HL-60 (cell line): Measurements from ENCODE around the gene CRYGS.
"Not testable (repeated sequence)": the region's sequence is repeated elsewhere in the genome, so short reads cannot be mapped to it uniquely, and the experiment has no call there.

Experiments
- GABPA ChIP-seq: IDR thresholded peaks from 2 replicates; pipeline ENCODE4 v1.6.1; 2012; ENCODE audit warnings: low read depth
- TF ChIP-seq, protein P1 (sequence below): IDR thresholded peaks from one replicate; pipeline ENCODE4 v1.5.1; 2011; ENCODE audit warnings: low read length, control low read depth, inconsistent platforms; ENCODE audit not compliant: insufficient read depth

DNA sequence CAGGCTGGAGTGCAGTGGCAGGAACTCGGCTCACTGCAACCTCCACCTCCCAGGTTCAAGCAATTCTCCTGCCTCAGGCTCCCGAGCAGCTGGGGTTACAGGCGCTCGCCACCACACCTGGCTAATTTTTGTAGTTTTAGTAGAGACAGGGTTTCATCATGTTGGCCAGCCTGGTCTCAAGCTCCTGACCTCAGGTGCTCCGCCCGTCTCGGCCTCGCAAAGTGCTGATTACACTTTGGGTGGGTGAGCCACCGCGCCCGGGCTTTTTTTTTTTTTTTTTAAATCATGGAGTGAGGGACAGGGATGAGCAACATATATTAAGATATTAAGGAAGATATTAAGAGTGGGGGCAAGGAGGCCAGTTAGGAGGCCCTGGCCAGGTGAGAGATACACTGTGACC is 25.2 kb upstream of the CRYGS start:
- TF ChIP-seq, protein P1, sequence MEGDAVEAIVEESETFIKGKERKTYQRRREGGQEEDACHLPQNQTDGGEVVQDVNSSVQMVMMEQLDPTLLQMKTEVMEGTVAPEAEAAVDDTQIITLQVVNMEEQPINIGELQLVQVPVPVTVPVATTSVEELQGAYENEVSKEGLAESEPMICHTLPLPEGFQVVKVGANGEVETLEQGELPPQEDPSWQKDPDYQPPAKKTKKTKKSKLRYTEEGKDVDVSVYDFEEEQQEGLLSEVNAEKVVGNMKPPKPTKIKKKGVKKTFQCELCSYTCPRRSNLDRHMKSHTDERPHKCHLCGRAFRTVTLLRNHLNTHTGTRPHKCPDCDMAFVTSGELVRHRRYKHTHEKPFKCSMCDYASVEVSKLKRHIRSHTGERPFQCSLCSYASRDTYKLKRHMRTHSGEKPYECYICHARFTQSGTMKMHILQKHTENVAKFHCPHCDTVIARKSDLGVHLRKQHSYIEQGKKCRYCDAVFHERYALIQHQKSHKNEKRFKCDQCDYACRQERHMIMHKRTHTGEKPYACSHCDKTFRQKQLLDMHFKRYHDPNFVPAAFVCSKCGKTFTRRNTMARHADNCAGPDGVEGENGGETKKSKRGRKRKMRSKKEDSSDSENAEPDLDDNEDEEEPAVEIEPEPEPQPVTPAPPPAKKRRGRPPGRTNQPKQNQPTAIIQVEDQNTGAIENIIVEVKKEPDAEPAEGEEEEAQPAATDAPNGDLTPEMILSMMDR = not testable (repeated sequence)
- not testable (repeated sequence) for TF ChIP-seq GABPA
